MM.1S (cell line): Measurements from ENCODE around the gene UBE2R2.

Experiments used
- EZH2 ChIP-seq: fragments of 300-600 bp; sonication (generic); optimal IDR thresholded peaks from 2 replicates; pipeline ENCODE3; 2017; ENCODE audit warnings: low read depth, mild to moderate bottlenecking, antibody characterized with exemption, low read length, mixed read lengths
- TF ChIP-seq, protein P1 (sequence below): fragments of 300-600 bp; sonication (generic); IDR thresholded peaks from 2 replicates; pipeline ENCODE4 v1.5.1; 2016; ENCODE audit warnings: antibody characterized with exemption, low read length, mixed read lengths

DNA sequence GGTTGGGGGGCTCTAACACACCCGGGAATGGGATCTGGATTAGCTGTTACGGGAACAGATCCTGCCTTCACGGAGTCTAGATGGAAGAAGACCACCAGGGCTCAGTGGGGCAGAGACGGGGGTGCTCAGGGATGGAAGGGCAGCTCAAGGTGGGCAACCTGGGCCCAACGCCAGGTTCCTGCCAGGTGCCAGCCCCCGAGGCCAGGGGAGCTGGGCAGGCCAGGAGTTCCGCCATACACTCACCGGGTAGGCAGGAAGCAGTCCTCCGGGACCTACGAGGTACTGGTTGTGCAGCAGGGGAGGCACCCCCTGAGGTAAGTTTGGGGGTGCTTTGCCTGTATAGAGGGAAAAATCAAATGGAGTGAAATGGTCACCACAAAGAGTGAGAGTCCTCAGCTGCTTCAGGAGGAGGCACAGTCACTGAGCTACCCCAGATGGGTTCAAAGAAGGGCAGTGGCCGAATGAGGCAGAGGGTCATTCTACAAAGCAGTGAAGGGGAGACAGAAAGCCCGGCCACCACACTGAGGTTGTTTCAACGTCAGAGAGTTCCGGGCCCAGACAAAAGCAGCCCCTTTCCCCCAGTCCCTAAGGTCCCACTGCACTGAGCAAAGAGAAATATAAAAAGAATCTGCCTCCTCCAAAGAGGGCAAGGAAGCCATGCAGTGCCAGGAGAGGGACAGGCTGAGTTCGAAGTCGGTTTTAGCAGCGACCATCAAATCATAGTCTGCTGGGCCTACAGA, 110.0 kb downstream of the UBE2R2 start:
- TF ChIP-seq, protein P1, sequence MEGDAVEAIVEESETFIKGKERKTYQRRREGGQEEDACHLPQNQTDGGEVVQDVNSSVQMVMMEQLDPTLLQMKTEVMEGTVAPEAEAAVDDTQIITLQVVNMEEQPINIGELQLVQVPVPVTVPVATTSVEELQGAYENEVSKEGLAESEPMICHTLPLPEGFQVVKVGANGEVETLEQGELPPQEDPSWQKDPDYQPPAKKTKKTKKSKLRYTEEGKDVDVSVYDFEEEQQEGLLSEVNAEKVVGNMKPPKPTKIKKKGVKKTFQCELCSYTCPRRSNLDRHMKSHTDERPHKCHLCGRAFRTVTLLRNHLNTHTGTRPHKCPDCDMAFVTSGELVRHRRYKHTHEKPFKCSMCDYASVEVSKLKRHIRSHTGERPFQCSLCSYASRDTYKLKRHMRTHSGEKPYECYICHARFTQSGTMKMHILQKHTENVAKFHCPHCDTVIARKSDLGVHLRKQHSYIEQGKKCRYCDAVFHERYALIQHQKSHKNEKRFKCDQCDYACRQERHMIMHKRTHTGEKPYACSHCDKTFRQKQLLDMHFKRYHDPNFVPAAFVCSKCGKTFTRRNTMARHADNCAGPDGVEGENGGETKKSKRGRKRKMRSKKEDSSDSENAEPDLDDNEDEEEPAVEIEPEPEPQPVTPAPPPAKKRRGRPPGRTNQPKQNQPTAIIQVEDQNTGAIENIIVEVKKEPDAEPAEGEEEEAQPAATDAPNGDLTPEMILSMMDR: no peak
- TF ChIP-seq EZH2: no peak
